GM12892 (cell line): ENCODE results near the gene OASL.
"Not testable (repeated sequence)": the region's sequence is repeated elsewhere in the genome, so short reads cannot be mapped to it uniquely, and the experiment has no call there.

Source experiments
- DNase-seq: peaks from one replicate; pipeline ENCODE4 v3.0.0; 2011; ENCODE audit not compliant: insufficient read length
- FAIRE-seq: peaks from 2 replicates; lab custom pipeline; 2011; peaks lifted over from hg19 to GRCh38; lab: Jason Lieb, UNC
- POLR2A ChIP-seq: IDR thresholded peaks from 2 replicates; pipeline ENCODE4 v1.6.1; 2011; ENCODE audit warnings: low read depth, low read length, control low read depth
- POLR2AphosphoS5 ChIP-seq: IDR thresholded peaks from 2 replicates; pipeline ENCODE4 v1.6.1; 2011; ENCODE audit warnings: low read depth, low read length, control low read depth
- TAF1 ChIP-seq: IDR thresholded peaks from 2 replicates; pipeline ENCODE4 v1.6.1; 2011; ENCODE audit warnings: low read depth, mild to moderate bottlenecking, control low read depth, low read length, borderline replicate concordance

OASL gene

DNA sequence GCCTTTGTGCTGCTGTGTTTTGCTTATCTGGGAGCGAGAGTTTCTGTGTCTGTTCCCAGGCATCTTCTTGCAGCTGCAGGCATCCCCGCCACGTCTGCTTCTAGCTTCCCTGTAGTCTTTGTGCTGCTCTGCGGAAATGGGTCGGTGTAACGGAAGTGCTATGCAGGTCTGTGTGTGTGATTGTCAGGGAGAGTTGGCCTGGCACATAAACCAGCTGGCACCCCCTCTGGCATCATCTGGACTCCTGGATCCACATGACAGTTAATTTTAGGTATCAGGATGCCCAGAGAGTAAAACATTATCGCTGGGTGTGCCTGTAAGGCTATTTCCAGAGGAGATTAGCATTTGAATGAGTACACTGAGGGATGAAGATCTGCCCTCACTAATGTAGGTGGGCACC lies 9.4 kb upstream of the OASL start:
- DNase-seq (no peak), FAIRE-seq (no peak)
- TF ChIP-seq POLR2AphosphoS5 (no peak), TAF1 (no peak), POLR2A (no peak)

DNA sequence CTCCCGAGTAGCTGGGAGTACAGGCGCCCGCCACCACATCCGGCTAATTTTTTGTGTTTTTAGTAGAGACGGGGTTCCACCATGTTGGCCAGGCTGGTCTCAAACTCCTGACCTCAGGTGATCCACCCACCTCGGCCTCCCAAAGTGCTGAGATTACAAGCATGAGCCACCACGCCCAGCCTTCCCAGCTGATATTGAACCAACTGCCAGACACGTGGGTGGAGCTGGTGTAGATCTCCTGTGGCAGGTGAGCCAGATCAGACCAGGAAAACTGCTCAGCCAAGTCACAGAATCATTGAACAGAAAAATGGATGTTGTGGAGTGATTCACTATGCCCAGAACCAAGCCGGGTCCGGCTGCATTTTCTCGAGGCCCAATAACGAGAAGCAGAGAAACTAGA lies 8.4 kb upstream of the OASL start:
- DNase-seq, FAIRE-seq: not testable (repeated sequence)

DNA sequence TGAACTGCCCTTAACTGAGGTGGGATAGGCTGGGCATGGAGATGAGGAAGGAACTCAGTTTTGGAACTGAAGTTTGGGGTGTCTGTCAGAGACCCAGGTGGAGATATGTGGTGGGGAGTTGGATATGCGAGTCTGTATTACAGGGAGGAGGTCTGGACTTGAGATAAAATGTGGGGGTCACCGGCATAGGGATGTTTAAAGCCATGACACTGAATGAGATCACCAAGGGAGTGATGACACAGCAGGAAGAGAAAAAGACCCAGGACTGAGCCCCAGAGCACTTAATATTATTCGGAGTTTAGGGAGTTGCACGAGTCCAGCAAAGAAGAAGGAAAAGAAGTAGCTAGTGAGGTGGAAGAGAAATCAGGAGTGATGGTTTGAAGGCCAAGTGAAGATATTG lies 4.0 kb upstream of the OASL start:
- TF ChIP-seq TAF1: no peak
- no peak for TF ChIP-seq POLR2A
- TF ChIP-seq POLR2AphosphoS5: no peak
- DNase-seq: no peak
- no peak for FAIRE-seq

DNA sequence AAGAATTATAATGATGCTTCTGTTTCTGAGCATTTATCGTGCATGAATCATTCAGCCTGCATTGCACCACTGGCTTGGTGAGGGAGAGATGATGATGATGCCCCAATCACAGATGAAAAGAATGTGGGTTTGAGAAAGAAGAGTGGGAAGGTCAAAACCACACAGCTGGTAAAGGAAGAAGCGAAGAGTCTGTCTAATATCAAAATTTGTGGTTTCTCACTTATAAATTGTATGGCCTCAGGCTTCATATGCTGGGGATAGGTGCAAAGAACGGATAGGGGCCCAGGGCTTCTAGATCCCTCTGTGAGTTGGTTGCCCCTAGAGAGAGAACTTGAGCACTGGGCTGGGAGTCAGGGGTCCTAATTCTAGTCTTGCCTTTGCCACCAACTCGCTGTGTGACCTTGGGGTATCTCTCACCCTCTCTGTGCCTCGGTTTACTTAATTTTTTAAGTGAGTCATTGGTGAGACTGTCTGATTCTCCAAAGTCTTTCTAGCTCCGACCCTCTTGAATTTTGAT lies 2.2 kb downstream of the OASL start:
- TF ChIP-seq POLR2AphosphoS5 (no peak), TAF1 (no peak), POLR2A (no peak)
- FAIRE-seq (no peak), DNase-seq (no peak)

DNA sequence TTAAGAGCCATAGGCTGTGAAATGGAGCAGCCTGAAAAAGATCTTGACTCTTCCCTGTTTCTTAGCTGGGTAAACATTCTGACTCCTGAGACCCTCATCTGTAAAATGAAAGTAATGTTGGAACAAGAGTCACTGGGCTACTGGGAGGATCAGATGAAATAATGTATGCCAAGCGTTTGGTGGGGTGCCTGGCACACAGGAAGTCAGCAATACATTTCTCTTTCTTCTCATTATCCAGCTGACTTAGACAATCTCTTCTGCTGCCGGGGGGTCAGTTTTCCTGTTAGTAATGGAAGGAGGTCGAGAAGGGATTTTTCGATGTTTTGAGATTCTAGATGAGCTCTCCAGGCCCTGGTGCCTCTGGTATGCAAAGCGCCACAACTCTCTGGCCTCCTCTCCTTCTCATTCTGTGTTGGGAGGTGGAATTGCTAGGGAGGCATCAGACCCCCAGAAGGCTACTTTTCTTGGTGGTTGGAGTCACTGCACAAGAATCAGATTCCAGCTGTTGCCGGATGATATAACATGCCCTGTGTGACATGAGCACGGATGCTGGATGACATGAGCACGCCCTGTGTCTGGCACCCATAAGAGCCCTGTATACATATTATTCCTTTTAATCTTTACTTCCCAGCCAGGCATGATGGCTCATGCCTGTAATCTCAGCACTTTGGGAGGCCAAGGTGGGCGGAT lies 4.3 kb downstream of the OASL start:
- DNase-seq: no peak

DNA sequence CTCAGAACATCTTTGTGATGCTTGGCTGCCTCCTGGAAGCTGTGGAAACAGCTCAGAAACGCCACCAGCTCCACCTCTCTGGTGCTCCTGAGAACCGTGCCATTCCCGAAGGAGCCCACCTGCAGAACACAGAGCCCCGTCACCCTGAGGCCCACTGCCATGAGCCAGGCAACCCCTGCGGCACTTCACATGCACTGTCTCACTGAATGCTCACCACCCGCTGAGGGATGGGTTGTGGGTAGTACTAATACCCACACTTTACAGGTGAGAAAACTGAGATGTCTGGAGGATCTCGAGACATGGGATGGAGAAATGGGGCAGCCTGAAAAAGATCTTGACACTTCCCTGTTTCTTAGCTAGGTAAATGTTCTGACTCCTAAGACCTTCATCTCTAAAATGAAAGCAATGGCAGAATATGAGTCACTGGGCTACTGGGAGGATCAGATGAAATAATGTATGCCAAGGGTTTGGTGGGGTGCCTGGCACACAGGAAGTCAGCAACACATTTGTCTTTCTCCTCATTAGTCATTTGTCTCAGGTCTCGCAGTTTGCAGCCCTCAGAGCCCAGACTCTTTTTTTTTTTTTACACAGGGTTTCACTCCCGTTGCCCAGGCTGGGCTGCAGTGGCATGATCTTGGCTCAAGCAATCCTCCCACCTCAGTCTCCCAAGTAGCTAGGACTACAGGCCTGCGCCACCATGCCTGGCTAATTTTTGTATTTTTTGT lies 5.3 kb downstream of the OASL start:
- DNase-seq (no peak), FAIRE-seq (no peak)
- no peak for TF ChIP-seq POLR2AphosphoS5
- no peak for TF ChIP-seq POLR2A
- TF ChIP-seq TAF1: no peak

More for the DNA sequence above, 4.3 kb downstream of the OASL start:
- FAIRE-seq: no peak
- no peak for TF ChIP-seq POLR2AphosphoS5
- no peak for TF ChIP-seq POLR2A
- TF ChIP-seq TAF1: no peak

DNA sequence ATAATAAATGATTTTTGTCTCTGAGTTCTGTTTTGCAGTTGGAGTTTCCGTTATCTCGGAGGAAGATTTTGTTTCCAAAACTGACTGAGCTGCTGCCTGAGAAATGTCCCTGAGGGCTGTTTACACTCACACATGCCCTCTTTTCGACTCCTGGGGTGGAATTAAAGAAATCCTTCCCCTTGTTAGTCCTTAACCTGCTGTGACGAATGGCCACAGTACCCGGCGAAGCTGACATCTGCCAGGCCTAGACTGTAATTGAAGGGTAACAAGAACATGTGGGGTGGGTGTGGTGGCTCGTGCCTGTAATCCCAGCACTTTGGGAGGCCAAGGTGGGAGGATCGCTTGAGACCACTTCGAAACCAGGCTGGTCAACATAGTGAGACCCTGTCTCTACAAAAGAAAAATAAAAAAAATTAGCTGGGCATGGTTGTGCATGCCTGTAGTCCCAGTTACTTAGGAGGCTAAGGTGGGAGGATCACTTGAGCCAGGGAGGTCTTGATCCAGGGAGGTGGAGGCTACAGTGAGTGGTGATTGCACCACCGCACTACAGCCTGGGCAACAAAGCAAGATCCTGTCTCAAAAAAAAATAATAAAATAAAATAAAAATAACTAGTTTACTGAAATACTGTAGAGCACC lies 8.4 kb downstream of the OASL start:
- no peak for TF ChIP-seq POLR2AphosphoS5
- TF ChIP-seq TAF1: no peak
- no peak for TF ChIP-seq POLR2A
- FAIRE-seq (no peak), DNase-seq (no peak)

DNA sequence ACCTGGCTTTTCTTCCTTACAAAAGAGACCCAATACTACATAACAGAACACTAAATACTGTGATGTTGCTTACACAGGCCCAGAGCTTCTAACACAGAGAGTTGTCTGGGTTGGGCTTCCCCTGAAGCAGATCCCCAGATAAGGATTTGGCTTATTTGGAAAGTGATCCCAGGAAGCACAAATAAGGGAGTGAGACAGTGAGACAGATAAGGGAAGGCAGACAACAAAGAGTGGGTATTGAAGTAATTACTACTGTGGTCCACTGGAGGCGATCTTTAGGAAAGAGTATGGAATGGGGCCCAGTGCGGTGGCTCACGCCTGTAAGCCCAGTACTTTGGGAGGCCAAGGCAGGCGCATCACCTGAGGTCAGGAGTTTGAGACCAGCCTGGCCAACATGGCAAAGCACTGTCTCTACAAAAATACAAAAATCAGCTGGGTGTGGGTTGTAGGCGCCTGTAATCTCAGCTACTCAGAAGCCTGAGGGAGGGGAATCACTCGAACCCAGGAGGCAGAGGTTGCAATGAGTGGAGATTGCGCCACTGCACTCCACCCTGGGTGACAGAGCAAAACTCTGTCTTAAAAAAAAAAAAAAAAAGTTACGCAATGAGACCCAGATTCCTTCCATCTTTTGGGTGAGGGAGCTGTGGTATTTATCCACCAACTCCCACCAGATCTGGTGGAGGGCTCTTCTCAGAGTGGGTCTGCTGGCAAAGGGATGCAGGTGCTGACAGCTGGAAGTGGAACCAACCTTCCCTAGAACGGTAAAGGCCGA lies 12.6 kb downstream of the OASL start:
- TF ChIP-seq POLR2AphosphoS5 (no peak), POLR2A (no peak), TAF1 (no peak)
- DNase-seq: no peak
- no peak for FAIRE-seq

DNA sequence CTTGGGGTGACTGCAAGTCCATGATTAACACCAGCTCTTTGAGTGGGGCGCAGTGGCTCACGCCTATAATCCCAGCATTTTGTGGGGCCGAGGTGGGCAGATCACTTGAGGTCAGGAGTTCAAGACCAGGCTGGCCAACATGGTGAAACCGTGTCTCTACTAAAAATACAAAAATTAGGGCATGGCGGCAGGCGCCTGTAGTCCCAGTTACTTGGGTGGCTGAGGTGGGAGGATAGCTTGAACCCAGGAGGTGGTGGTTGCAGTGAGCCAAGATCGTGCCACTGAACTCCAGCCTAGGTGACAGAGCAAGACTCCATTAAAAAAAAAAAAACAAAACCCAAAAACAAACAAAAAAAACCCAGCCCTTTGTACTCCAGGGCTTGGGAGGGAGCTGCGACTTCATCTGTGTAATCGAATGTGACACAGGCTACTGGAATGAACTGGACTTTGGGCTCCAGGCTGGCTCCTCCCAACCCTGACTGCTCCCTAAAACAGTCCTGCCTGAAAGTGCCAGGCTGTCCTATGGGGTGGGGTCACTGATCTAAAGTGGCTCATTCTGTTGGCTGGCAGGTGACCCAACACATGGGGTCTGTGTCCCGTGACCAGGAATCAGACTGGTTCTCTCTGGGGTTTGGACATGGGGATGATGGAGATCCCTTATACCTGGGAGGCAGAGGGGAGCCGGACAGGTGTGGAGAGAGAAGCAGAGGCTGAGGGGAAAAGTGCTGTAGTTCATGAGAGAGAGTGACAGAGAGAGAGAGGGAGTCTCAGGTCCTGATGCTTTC lies 13.4 kb downstream of the OASL start:
- no peak for DNase-seq
- no peak for FAIRE-seq
- TF ChIP-seq POLR2AphosphoS5: no peak

DNA sequence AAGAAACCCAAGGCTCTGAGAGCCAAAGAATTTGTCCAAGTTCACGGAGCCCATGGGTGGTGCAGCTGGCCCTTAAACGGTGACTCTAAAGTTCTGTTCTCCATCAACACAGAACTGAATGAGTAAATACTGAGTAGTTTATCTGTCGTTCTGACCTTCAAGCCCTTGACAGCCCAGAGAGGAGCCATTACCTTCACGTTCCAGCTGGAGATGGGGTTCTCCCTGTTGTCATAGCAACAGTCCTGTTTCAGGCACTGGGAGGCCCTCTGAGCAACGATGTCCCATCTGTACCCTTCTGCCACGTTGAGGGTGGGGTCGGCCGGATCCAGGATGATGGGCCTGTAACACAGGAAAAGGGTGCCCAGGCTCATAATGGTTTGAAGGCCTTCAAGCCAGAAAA lies 15.2 kb downstream of the OASL start:
- FAIRE-seq (no peak), DNase-seq (no peak)
- TF ChIP-seq POLR2A (no peak), TAF1 (no peak), POLR2AphosphoS5 (no peak)

DNA sequence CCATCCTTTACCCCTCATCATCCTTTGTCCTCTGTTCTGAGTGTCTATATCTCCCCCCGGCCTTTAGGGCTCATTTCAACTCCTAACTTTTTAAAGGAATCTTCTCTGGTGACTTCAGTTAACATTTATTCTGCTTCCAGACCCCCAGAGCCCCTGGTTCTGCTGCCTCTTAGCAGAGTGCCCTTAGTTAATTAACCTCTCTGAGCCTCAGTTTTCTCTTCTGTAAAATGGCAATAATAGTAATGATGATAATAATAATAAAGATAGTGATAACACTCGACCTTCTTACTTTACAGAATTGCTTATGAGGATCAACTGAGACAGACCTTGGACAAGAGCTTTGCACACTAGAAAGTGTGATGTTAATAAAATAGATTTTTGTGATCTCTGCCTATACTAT lies 16.3 kb downstream of the OASL start:
- no peak for FAIRE-seq
- DNase-seq: no peak
- TF ChIP-seq TAF1 (no peak), POLR2AphosphoS5 (no peak), POLR2A (no peak)
